Neural cell (in vitro differentiated cells): Measurements from ENCODE around the gene DCC. TPM values are rescaled to one million over a fixed set of nuclear protein-coding genes. Genes with fewer than 3 reads are reported as not detected.

Experiments used
- H2AFZ ChIP-seq: fragments of 200-600, 300-800 bp; sonication (generic), shearing (Covaris generic); 2 replicates; pipeline ENCODE4 v1.6.0; 2014; ENCODE audit warnings: low read depth, mild to moderate bottlenecking, antibody characterized with exemption, low read length, moderate library complexity
- H3F3A ChIP-seq: fragments of 200-600 bp; shearing (Covaris generic); 2 replicates; pipeline ENCODE4 v1.6.1; 2016; ENCODE audit warnings: mild to moderate bottlenecking, moderate library complexity, mixed read lengths, antibody characterized with exemption, low read length; ENCODE audit not compliant: insufficient read depth, poor library complexity, severe bottlenecking
- H3K27ac ChIP-seq: fragments of 200-600, 300-800 bp; sonication (generic), shearing (Covaris generic); 2 replicates; pipeline ENCODE4 v1.5.1; 2014; ENCODE audit warnings: mild to moderate bottlenecking, low read length, moderate library complexity
- H3K27me3 ChIP-seq: fragments of 300-800, 200-600 bp; sonication (generic), shearing (Covaris generic); 2 replicates; pipeline ENCODE4 v1.6.0; 2014; ENCODE audit warnings: mild to moderate bottlenecking, low read depth, low read length, moderate library complexity; ENCODE audit not compliant: insufficient read depth
- H3K36me3 ChIP-seq: fragments of 300-800, 200-600 bp; sonication (generic), shearing (Covaris generic); 2 replicates; pipeline ENCODE4 v1.5.1; 2014; ENCODE audit warnings: mild to moderate bottlenecking, antibody characterized with exemption, low read length, moderate library complexity; ENCODE audit not compliant: insufficient read depth
- H3K4me2 ChIP-seq: fragments of 300-800, 200-600 bp; sonication (generic), shearing (Covaris generic); 2 replicates; pipeline ENCODE4 v1.6.0; 2014; ENCODE audit warnings: mild to moderate bottlenecking, low read length
- H3K4me3 ChIP-seq: fragments of 300-800, 200-600 bp; sonication (generic), shearing (Covaris generic); 2 replicates; pipeline ENCODE4 v1.5.1; 2014; ENCODE audit warnings: mild to moderate bottlenecking, low read length, moderate library complexity
- H3K79me2 ChIP-seq: fragments of 200-600 bp; shearing (Covaris generic); replicated peaks from 2 replicates; pipeline ENCODE4 v1.6.0; 2014; ENCODE audit warnings: mild to moderate bottlenecking, low read length, moderate library complexity; ENCODE audit not compliant: insufficient read depth
- H3K9ac ChIP-seq: fragments of 300-800, 200-600 bp; sonication (generic), shearing (Covaris generic); 2 replicates; pipeline ENCODE4 v1.6.1; 2016; ENCODE audit warnings: mild to moderate bottlenecking, low read length, mixed read lengths
- H3K9me2 ChIP-seq: fragments of 200-600 bp; shearing (Covaris generic); 2 replicates; pipeline ENCODE4 v1.6.1; 2016; ENCODE audit warnings: mild to moderate bottlenecking, low read length, mixed read lengths; ENCODE audit not compliant: insufficient read depth
- H3K9me3 ChIP-seq: fragments of 200-600, 300-800 bp; sonication (generic), shearing (Covaris generic); 2 replicates; pipeline ENCODE4 v1.6.1; 2016; ENCODE audit warnings: mild to moderate bottlenecking, mixed run types, low read length, moderate library complexity, mixed read lengths
- H4K20me1 ChIP-seq: fragments of 200-600 bp; shearing (Covaris generic); 2 replicates; pipeline ENCODE4 v1.6.1; 2016; ENCODE audit warnings: mild to moderate bottlenecking, mixed run types; ENCODE audit not compliant: insufficient read depth
- CTCF ChIP-seq: fragments of 450-650 bp; IDR thresholded peaks from 2 replicates; pipeline ENCODE4 v1.5.1; 2014; ENCODE audit warnings: antibody characterized with exemption, mild to moderate bottlenecking, moderate library complexity; ENCODE audit not compliant: poor library complexity, severe bottlenecking
- EP300 ChIP-seq: fragments of 450-650 bp; conservative IDR thresholded peaks from 2 replicates; pipeline ENCODE4 v1.6.1; 2014; ENCODE audit warnings: antibody characterized with exemption, mild to moderate bottlenecking, moderate library complexity; ENCODE audit not compliant: poor library complexity, severe bottlenecking
- EZH2 ChIP-seq: fragments of 200-600, 300-800 bp; shearing (Covaris generic), sonication (generic); IDR thresholded peaks from 2 replicates; pipeline ENCODE4 v1.6.1; 2014; ENCODE audit warnings: antibody characterized with exemption, low read length, borderline replicate concordance, mild to moderate bottlenecking; ENCODE audit not compliant: insufficient read depth, poor library complexity, severe bottlenecking
- MXI1 ChIP-seq: fragments of 450-650 bp; conservative IDR thresholded peaks from 2 replicates; pipeline ENCODE4 v1.6.1; 2014; ENCODE audit warnings: antibody characterized with exemption, mild to moderate bottlenecking; ENCODE audit not compliant: poor library complexity, severe bottlenecking
- POLR2AphosphoS5 ChIP-seq: IDR thresholded peaks from 2 replicates; pipeline ENCODE4 v1.6.1; 2012
- RAD21 ChIP-seq: fragments of 450-650 bp; conservative IDR thresholded peaks from 2 replicates; pipeline ENCODE4 v1.6.1; 2014; ENCODE audit warnings: antibody characterized with exemption, mild to moderate bottlenecking, moderate library complexity
- SMC3 ChIP-seq: fragments of 450-650 bp; conservative IDR thresholded peaks from 2 replicates; pipeline ENCODE4 v1.6.1; 2014; ENCODE audit warnings: antibody characterized with exemption, mild to moderate bottlenecking, moderate library complexity; ENCODE audit not compliant: poor library complexity
- TAF1 ChIP-seq: IDR thresholded peaks from 2 replicates; pipeline ENCODE4 v1.6.1; 2012; ENCODE audit warnings: low read depth
- polyA plus RNA-seq: library from polyadenylated mRNA; depleted of rRNA; stranded (reverse); fragments of >200 nt; gene quantifications from 2 replicates; pipeline ENCODE4 v1.2.3, GENCODE V29; 2014
- TF ChIP-seq, protein P1 (sequence below): IDR thresholded peaks from 2 replicates; pipeline ENCODE4 v1.6.1; 2012; ENCODE audit warnings: borderline replicate concordance

DCC gene
- polyA plus RNA-seq, 1 donor from 2014 or later: 40.7 TPM

DNA sequence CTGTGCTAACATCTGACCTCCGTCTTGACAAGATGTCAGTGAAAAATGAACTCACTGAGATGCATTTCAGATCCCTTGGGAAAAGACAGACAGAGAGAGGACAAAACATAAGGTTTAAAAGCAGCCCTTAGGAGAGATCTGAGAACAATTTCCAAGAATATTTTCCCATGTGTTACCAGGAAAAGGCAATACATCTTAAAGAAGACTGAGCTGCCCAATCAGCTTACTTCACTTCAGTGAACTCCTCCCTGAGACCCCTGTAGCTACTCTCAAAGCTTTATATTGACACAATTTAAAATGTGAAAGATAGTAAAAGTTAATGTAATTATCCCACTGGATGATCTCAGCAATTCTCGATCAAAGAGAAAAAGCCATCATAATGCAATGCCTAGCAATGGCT lies 505.0 kb downstream of the DCC start:
- no peaks in the 10 kb centered on the region for H3K79me2 ChIP-seq
- H3K4me3 ChIP-seq: no peak overlapping the region
- no peak overlapping the region for H2AFZ ChIP-seq
- no peak overlapping the region for H3K9ac ChIP-seq
- H3K36me3 ChIP-seq: no peaks in the 10 kb centered on the region
- no peak overlapping the region for H3K4me2 ChIP-seq
- H3K9me3 ChIP-seq: no peaks in the 10 kb centered on the region
- TF ChIP-seq CTCF: no peak
- no peak for TF ChIP-seq EZH2
- no peak overlapping the region for H3K27ac ChIP-seq
- no peaks in the 10 kb centered on the region for H3K27me3 ChIP-seq
- no peaks in the 10 kb centered on the region for H3F3A ChIP-seq
- no peaks in the 10 kb centered on the region for H3K9me2 ChIP-seq
- no peaks in the 10 kb centered on the region for H4K20me1 ChIP-seq

DNA sequence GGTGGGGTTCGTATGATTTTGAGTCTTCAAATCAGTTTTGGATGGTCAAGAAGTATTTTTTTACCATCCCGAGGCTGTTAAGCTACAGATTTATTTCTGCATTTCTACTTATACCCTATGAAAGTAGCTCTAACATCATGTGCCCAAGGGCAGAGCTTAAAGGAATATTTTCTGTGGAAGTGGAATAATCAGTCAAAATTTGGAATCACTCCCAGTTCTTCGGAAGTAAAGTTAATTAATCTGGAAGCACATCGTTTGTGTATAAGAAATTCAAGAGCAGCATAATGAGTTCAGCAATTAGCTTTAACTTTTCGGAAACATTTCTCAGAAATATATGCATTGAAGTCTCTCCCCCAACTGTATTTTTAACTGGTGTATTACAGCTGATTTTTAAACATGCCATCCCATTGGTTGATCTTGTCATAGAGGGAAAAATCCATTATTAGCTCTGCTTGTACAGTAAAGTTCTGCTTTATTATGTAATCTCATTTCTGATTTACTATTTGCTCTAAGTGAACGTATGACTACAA lies 510.1 kb downstream of the DCC start:
- Histone ChIP-seq H3K9me3 (no peaks in the 10 kb centered on the region), H3F3A (no peaks in the 10 kb centered on the region), H2AFZ (no peak overlapping the region), H3K79me2 (no peaks in the 10 kb centered on the region), H3K27ac (no peak overlapping the region), H3K4me2 (no peak overlapping the region), H3K4me3 (no peak overlapping the region), H3K27me3 (no peaks in the 10 kb centered on the region), H3K9me2 (no peaks in the 10 kb centered on the region), H4K20me1 (no peaks in the 10 kb centered on the region), H3K9ac (no peak overlapping the region), H3K36me3 (no peaks in the 10 kb centered on the region)
- TF ChIP-seq POLR2AphosphoS5: no peak
- no peak for TF ChIP-seq CTCF
- no peak for TF ChIP-seq TAF1
- TF ChIP-seq, protein P1, sequence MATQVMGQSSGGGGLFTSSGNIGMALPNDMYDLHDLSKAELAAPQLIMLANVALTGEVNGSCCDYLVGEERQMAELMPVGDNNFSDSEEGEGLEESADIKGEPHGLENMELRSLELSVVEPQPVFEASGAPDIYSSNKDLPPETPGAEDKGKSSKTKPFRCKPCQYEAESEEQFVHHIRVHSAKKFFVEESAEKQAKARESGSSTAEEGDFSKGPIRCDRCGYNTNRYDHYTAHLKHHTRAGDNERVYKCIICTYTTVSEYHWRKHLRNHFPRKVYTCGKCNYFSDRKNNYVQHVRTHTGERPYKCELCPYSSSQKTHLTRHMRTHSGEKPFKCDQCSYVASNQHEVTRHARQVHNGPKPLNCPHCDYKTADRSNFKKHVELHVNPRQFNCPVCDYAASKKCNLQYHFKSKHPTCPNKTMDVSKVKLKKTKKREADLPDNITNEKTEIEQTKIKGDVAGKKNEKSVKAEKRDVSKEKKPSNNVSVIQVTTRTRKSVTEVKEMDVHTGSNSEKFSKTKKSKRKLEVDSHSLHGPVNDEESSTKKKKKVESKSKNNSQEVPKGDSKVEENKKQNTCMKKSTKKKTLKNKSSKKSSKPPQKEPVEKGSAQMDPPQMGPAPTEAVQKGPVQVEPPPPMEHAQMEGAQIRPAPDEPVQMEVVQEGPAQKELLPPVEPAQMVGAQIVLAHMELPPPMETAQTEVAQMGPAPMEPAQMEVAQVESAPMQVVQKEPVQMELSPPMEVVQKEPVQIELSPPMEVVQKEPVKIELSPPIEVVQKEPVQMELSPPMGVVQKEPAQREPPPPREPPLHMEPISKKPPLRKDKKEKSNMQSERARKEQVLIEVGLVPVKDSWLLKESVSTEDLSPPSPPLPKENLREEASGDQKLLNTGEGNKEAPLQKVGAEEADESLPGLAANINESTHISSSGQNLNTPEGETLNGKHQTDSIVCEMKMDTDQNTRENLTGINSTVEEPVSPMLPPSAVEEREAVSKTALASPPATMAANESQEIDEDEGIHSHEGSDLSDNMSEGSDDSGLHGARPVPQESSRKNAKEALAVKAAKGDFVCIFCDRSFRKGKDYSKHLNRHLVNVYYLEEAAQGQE: no peak
- TF ChIP-seq EZH2: no peak
- TF ChIP-seq SMC3: no peak
- no peak for TF ChIP-seq MXI1
- no peak for TF ChIP-seq RAD21
- TF ChIP-seq EP300: no peak
